ENCODE data around the gene MMS19.
"Not testable (repeated sequence)": the region's sequence is repeated elsewhere in the genome, so short reads cannot be mapped to it uniquely, and the experiment has no call there.

The MMS19 gene

GRCh38 chr10:97498076-97498840, at the start of gene MMS19:
TSS of gene MMS19 (minus strand) at chr10:97498422. CDS start at chr10:97498384, 38 bp downstream.
- peak; percentile 100 for DNase-seq

- no peak for DNase-seq
Measured at GRCh38 chr10:97547962-97548361, 49.7 kb upstream of the MMS19 start.

- no peak for DNase-seq
Measured at GRCh38 chr10:97547271-97547600, 49.0 kb upstream of the MMS19 start.

GRCh38 chr10:97546456-97547270, 48.4 kb upstream of the MMS19 start:
- no peak for DNase-seq

GRCh38 chr10:97543025-97543546, 44.9 kb upstream of the MMS19 start:
- peak; percentile 73 for DNase-seq

- DNase-seq: peak; percentile 58
Measured at GRCh38 chr10:97542169-97543024, 44.2 kb upstream of the MMS19 start.

- DNase-seq: no peak
Measured at GRCh38 chr10:97540669-97541500, 42.7 kb upstream of the MMS19 start.

GRCh38 chr10:97539523-97540200, 41.4 kb upstream of the MMS19 start:
- DNase-seq: no peak

GRCh38 chr10:97538839-97539238, 40.6 kb upstream of the MMS19 start:
- no peak for DNase-seq

GRCh38 chr10:97538411-97538810, 40.2 kb upstream of the MMS19 start:
- DNase-seq: no peak

GRCh38 chr10:97537186-97537869, 39.1 kb upstream of the MMS19 start:
- DNase-seq: no peak

GRCh38 chr10:97534746-97535367, 36.6 kb upstream of the MMS19 start:
- peak; percentile 70 for DNase-seq

GRCh38 chr10:97533888-97534287, 35.7 kb upstream of the MMS19 start:
- no peak for DNase-seq

- no peak for DNase-seq
Measured at GRCh38 chr10:97532935-97533671, 34.9 kb upstream of the MMS19 start.

- no peak for DNase-seq
Measured at GRCh38 chr10:97531401-97531986, 33.3 kb upstream of the MMS19 start.

- DNase-seq: no peak
Measured at GRCh38 chr10:97529685-97530465, 31.7 kb upstream of the MMS19 start.

- not testable (repeated sequence) for DNase-seq
Measured at GRCh38 chr10:97528876-97529275, 30.7 kb upstream of the MMS19 start.

GRCh38 chr10:97525683-97526110, 27.5 kb upstream of the MMS19 start:
- no peak for DNase-seq
